H1 (cell line): ENCODE data around the gene PRR29. TPM values are rescaled to one million over a fixed set of nuclear protein-coding genes. Genes with fewer than 3 reads are reported as not detected.

ENCODE experiments used
- CHD7 ChIP-seq: fragments of 300-600 bp; sonication (generic); IDR thresholded peaks from 2 replicates; pipeline ENCODE4 v1.7.1; 2012; ENCODE audit warnings: low read length, moderate library complexity, mild to moderate bottlenecking, inconsistent platforms; ENCODE audit not compliant: insufficient replicate concordance
- polyA plus RNA-seq, 7 experiments: library from polyadenylated mRNA; depleted of rRNA in 3 of 7; stranded (reverse) in 5 of 7; unstranded in 2 of 7; fragments of >200 nt in 5 of 7; fragments of 200-250 nt in 2 of 7; gene quantifications; 1 replicate in 5 of 7; 2 replicates in 1 of 7; 4 replicates in 1 of 7; pipeline versions ENCODE4 v1.2.1 to v1.2.3, GENCODE V29; 2011 to 2013; ENCODE audit warnings: missing spikeins in 2 of 7, mixed read lengths in 2 of 7
- total RNA-seq: library from RNA; stranded (reverse); fragmentation: NEBNext Ultra II Directional; extraction: Animal tissue kit (Norgen Biotek cat#: 25700); gene quantifications from 2 replicates; pipeline ENCODE4 v1.2.1, GENCODE V29; 2021

Gene PRR29
- total and polyA plus RNA-seq, 2 of the 8 experiments (the other 6 are each of a cell fraction or from before 2014, with no cell fraction given), result 0.67 to 0.83 TPM

DNA sequence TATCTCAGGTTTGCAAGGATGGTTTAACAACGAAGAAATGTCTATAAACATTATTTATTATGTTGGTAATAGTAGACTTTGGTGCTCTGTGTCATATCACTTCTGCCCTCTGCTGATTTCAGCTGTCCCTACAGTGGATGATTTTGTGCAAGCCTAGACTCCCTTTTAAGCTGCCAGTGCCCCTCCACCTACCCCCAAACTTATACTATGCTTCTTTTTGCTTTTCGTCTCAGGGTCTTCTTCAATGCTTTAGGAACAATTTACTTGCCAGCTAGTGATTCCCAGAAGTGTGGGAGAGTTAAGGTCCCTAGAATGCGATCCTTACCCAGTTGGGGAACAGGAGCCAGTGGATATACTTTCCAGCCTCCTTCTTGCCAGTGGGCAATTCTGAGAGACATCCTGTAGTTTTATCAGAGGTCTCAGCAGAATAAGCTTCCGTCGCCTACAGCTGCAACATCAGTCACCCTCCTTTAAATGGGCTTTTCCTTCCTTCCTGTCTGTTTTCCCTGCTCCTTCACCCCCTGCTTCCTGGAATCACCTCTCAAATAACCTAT, 18.2 kb downstream of the PRR29 start (continued):
- TF ChIP-seq CHD7, result no peak
